ENCODE results near the gene CCDC126. TPM values are rescaled to one million over a fixed set of nuclear protein-coding genes. Genes with fewer than 3 reads are reported as not detected.

The CCDC126 gene
- total and polyA plus RNA-seq, 2 of the 4 experiments (the other 2 are of a cell fraction): 4.1 to 5.6 TPM

- POLR2A ChIA-PET (ENCODE audit: unreplicated experiment): interaction anchor here (0.6 kb wide), 1 partner anchor 63 kb away, joined by 4 read pairs; no protein-coding TSS in a partner anchor
- Histone ChIP-seq H3K36me3 (ENCODE audit: control insufficient read depth, insufficient read depth, low read length) (no peaks in the 10 kb centered on the region), H3K9me1 (ENCODE audit: insufficient read depth, low read length) (no peaks in the 10 kb centered on the region), H3K4ac (ENCODE audit: low read depth, low read length) (no peak overlapping the region), H3K4me3 (ENCODE audit: insufficient read depth, low read depth, low read length) (no peak overlapping the region), H2BK20ac (ENCODE audit: low read depth, low read length) (no peak overlapping the region), H3K27ac (ENCODE audit: insufficient read depth, low read length) (no peak overlapping the region), H3K56ac (ENCODE audit: extremely low read depth, insufficient read depth, low read length) (no peak overlapping the region), H2AFZ (replicated peaks; ENCODE audit: low read length, poor library complexity) (no peak overlapping the region), H3K9ac (ENCODE audit: low read depth, low read length) (no peak overlapping the region), H2BK120ac (ENCODE audit: low read depth, low read length) (no peak overlapping the region), H2BK15ac (ENCODE audit: low read depth, low read length) (no peak overlapping the region), H3K9me3 (ENCODE audit: control insufficient read depth, insufficient read depth, low read length) (no peaks in the 10 kb centered on the region), H2AK9ac (replicated peaks; ENCODE audit: low read depth, low read length, poor library complexity) (no peak overlapping the region), H3K18ac (ENCODE audit: low read depth, low read length) (no peak overlapping the region), H2BK5ac (ENCODE audit: low read depth, low read length, poor library complexity, severe bottlenecking) (no peak overlapping the region), H4K20me1 (ENCODE audit: insufficient read depth, low read length) (no peaks in the 10 kb centered on the region), H3K27me3 (ENCODE audit: control insufficient read depth, insufficient read depth, low read length) (no peaks in the 10 kb centered on the region), H4K8ac (ENCODE audit: low read depth in 2 of 2, low read length in 2 of 2) (no peak overlapping the region), H2AK5ac (ENCODE audit: low read depth, low read length) (no peak overlapping the region), H4K5ac (ENCODE audit: low read depth, low read length) (no peak overlapping the region), H4K91ac (ENCODE audit: insufficient read depth, low read depth, low read length) (no peak overlapping the region), H3K4me1 (ENCODE audit: control insufficient read depth, insufficient read depth, low read length) (no peaks in the 10 kb centered on the region), H3K14ac (replicated peaks; ENCODE audit: low read depth, low read length) (no peak overlapping the region), H3K23ac (ENCODE audit: low read depth, low read length) (no peak overlapping the region), H3K4me2 (ENCODE audit: low read depth, low read length) (no peak overlapping the region), H3K79me1 (ENCODE audit: low read depth in 1 of 2, low read length in 2 of 2) (no peaks in the 10 kb centered on the region)
- in situ Hi-C loops (cut with MboI; ENCODE audit: low sequenced_read_pairs) (loop anchor here (10.0 kb wide), 1 partner anchor 91 kb away; the partner anchor contains the start of gene CCDC126), intact Hi-C loops (cut with micrococcal nuclease) (no loop called here), dilution Hi-C loops (cut with HindIII; ENCODE audit: low sequenced_read_pairs, unreplicated experiment) (no loop called here)
- ATAC-seq (ENCODE audit: low read depth): no peak
- CTCF ChIA-PET: no interaction called here
- peak; percentile 13 for DNase-seq
- BruUV-seq (replicated peaks): no TSS peak
- no CpG with 5 or more reads among the region's 3 CpGs for WGBS, 2 experiments (ENCODE audit: extremely low coverage in 2 of 2, insufficient read length in 1 of 2)
- TF ChIP-seq RCOR1 (IDR thresholded peaks at IDR 0.05; ENCODE audit: insufficient replicate concordance, low read length) (no peak), ELK1 (IDR thresholded peaks at IDR 0.05; ENCODE audit: borderline replicate concordance, low read depth, low read length) (no peak), CEBPB (IDR thresholded peaks at IDR 0.05; ENCODE audit: low read depth, low read length) (no peak), MAZ (IDR thresholded peaks at IDR 0.05; ENCODE audit: borderline replicate concordance, low read depth, low read length) (no peak), SMC3 (IDR thresholded peaks at IDR 0.05; ENCODE audit: low read depth, low read length) (no peak)
Observed at GRCh38 chr7:23685731-23686130, 88.5 kb downstream of the CCDC126 start.

All from IMR-90 (cell line).